ENCODE measurements around the gene CCDC30. TPM values are rescaled to one million over a fixed set of nuclear protein-coding genes. Genes with fewer than 3 reads are reported as not detected.

CCDC30 gene
- total and polyA plus RNA-seq, 2 donors, result 1.5 to 7.2 TPM

GRCh38 chr1:42430286-42431135, 32.6 kb upstream of the CCDC30 start:
- Histone ChIP-seq H3K4me1 (ENCODE audit: insufficient read depth) (no peaks in the 10 kb centered on the region), H3K27ac (ENCODE audit: low read depth) (no peak overlapping the region), H3K4me3 (ENCODE audit: low read depth, low read length) (no peak overlapping the region), H3K36me3 (ENCODE audit: insufficient read depth) (no peaks in the 10 kb centered on the region)
- 84% methylated on average over 3 of the region's 3 CpGs for WGBS
- DNase-seq (ENCODE audit: extremely low spot score), result no peak

- no peak overlapping the region for H3K27ac ChIP-seq (ENCODE audit: low read depth)
- no peak overlapping the region for H3K4me3 ChIP-seq (ENCODE audit: low read depth, low read length)
- WGBS, result 87% methylated on average over 3 of the region's 3 CpGs
- no peaks in the 10 kb centered on the region for H3K4me1 ChIP-seq (ENCODE audit: insufficient read depth)
- no peaks in the 10 kb centered on the region for H3K36me3 ChIP-seq (ENCODE audit: insufficient read depth)
- DNase-seq (ENCODE audit: extremely low spot score), result no peak
These were observed 31.6 kb upstream of the CCDC30 start for GRCh38 chr1:42431514-42431913.

- H3K4me3 ChIP-seq (ENCODE audit: low read depth, low read length), result no peak overlapping the region
- H3K4me1 ChIP-seq (ENCODE audit: insufficient read depth), result no peaks in the 10 kb centered on the region
- no peak for DNase-seq (ENCODE audit: extremely low spot score)
- no peaks in the 10 kb centered on the region for H3K36me3 ChIP-seq (ENCODE audit: insufficient read depth)
- WGBS, result 88% methylated on average over 4 of the region's 4 CpGs
- no peak overlapping the region for H3K27ac ChIP-seq (ENCODE audit: low read depth)
These were observed 30.4 kb upstream of the CCDC30 start for GRCh38 chr1:42432714-42433113.

DNA sequence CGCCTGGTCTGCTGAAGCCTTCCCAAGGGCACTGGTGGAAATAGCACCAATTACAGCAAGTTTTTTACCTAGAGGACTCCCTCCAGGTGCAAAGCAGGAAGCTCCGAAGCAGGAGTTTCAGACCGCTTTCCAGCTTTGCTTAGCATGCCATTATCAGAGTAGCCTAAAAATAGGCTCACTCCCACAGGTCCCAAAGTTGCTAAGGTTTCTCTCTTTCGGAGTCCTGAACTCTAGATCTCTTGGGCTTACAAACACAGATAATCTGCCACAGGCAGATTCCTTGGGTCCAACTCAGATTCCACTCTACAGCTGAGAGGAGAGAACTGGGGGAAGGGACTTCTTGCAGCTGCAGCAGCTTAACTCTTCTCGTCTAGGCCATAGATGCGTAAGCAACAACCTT, 29.7 kb upstream of the CCDC30 start:
- 72% methylated on average over 6 of the region's 6 CpGs for WGBS
- no peak overlapping the region for H3K4me3 ChIP-seq (ENCODE audit: low read depth, low read length)
- no peak for DNase-seq (ENCODE audit: extremely low spot score)
- no peak overlapping the region for H3K27ac ChIP-seq (ENCODE audit: low read depth)
- no peaks in the 10 kb centered on the region for H3K4me1 ChIP-seq (ENCODE audit: insufficient read depth)
- H3K36me3 ChIP-seq (ENCODE audit: insufficient read depth), result no peaks in the 10 kb centered on the region

DNA sequence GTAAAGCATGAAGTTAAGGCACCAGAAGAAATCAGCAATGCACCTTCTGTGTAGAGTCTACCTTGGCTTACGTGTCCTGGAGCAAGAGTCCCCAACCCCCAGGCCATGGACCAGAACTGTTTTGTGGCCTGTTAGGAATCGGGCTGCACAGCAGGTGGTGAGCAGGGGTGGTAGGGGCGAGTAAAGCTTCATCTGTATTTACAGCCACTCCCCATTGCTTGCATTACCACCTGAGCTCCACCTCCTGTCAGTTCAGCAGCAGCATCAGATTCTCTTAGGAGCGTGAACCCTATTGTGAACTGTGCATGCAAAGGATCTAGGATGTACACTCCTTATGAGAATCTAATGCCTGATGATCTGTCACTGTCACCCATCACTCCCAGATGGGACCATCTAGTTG, 28.7 kb upstream of the CCDC30 start:
- H3K36me3 ChIP-seq (ENCODE audit: insufficient read depth), result no peaks in the 10 kb centered on the region
- H3K4me1 ChIP-seq (ENCODE audit: insufficient read depth), result no peaks in the 10 kb centered on the region
- H3K4me3 ChIP-seq (ENCODE audit: low read depth, low read length), result no peak overlapping the region
- DNase-seq (ENCODE audit: extremely low spot score), result no peak
- WGBS, result 97% methylated on average over 4 of the region's 4 CpGs
- no peak overlapping the region for H3K27ac ChIP-seq (ENCODE audit: low read depth)

GRCh38 chr1:42439940-42440339, 23.1 kb upstream of the CCDC30 start:
- no peak overlapping the region for H3K27ac ChIP-seq (ENCODE audit: low read depth)
- no peaks in the 10 kb centered on the region for H3K4me1 ChIP-seq (ENCODE audit: insufficient read depth)
- H3K4me3 ChIP-seq (ENCODE audit: low read depth, low read length), result no peak overlapping the region
- H3K36me3 ChIP-seq (ENCODE audit: insufficient read depth), result no peaks in the 10 kb centered on the region
- no peak for DNase-seq (ENCODE audit: extremely low spot score)
- WGBS, result 68% methylated on average over 2 of the region's 2 CpGs

DNA sequence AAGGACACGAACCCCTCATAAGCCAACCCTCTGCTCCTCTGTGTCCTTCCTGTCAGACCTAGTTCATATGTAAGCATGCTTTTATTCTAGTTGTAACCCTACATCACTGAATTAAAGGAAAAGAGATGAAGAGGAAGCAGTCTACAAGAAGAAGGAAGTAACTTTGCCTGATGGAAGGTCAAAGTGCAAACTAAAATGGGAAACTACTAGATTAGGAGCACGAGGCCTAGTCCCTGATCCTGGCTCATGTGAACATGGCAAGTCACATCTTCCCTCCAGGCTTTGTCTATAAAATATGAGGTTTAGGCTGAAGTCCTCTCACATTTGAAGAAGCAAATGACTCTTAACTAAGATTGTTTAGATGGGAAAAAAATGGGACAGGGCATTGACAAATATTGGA, 20.4 kb upstream of the CCDC30 start:
- no peak for DNase-seq (ENCODE audit: extremely low spot score)
- 25% methylated on average over 2 of the region's 2 CpGs for WGBS
- no peak overlapping the region for H3K4me3 ChIP-seq (ENCODE audit: low read depth, low read length)
- H3K4me1 ChIP-seq (ENCODE audit: insufficient read depth), result no peaks in the 10 kb centered on the region
- H3K36me3 ChIP-seq (ENCODE audit: insufficient read depth), result no peaks in the 10 kb centered on the region
- H3K27ac ChIP-seq (ENCODE audit: low read depth), result no peak overlapping the region

- no peak for DNase-seq (ENCODE audit: extremely low spot score)
- no peak overlapping the region for H3K4me3 ChIP-seq (ENCODE audit: low read depth, low read length)
- H3K36me3 ChIP-seq (ENCODE audit: insufficient read depth), result no peaks in the 10 kb centered on the region
- no peaks in the 10 kb centered on the region for H3K4me1 ChIP-seq (ENCODE audit: insufficient read depth)
- no peak overlapping the region for H3K27ac ChIP-seq (ENCODE audit: low read depth)
These were observed 13.8 kb upstream of the CCDC30 start for GRCh38 chr1:42449256-42449655.

GRCh38 chr1:42450061-42450460, 13.0 kb upstream of the CCDC30 start:
- H3K4me3 ChIP-seq (ENCODE audit: low read depth, low read length), result no peak overlapping the region
- H3K27ac ChIP-seq (ENCODE audit: low read depth), result no peak overlapping the region
- no peaks in the 10 kb centered on the region for H3K36me3 ChIP-seq (ENCODE audit: insufficient read depth)
- DNase-seq (ENCODE audit: extremely low spot score), result no peak
- no peaks in the 10 kb centered on the region for H3K4me1 ChIP-seq (ENCODE audit: insufficient read depth)
- 33% methylated on average over 1 of the region's 1 CpG for WGBS

DNA sequence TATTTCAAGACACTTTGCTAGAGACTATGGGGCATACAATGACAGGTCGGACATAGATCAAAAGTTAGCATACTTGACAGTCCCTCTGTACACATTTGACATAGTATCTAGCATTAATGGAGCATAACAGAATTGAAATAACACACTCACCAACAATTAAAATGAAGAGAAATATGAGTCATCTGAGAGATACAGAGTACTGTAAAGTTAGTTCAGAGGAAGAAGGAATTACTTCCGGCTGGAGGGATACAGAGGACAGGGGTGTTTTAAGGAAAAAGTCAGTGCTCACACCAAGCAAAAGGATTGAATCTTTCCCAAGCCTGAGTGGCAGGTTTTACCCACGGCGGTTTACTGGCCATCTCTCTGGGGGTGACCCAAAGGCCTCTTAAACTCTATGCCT, 9.7 kb upstream of the CCDC30 start:
- H3K4me3 ChIP-seq (ENCODE audit: low read depth, low read length), result no peak overlapping the region

GRCh38 chr1:42454403-42454802, 8.7 kb upstream of the CCDC30 start:
- DNase-seq (ENCODE audit: extremely low spot score), result no peak

More for the DNA sequence above, 9.7 kb upstream of the CCDC30 start:
- Histone ChIP-seq H3K27ac (ENCODE audit: low read depth) (no peak overlapping the region), H3K4me1 (ENCODE audit: insufficient read depth) (no peaks in the 10 kb centered on the region), H3K36me3 (ENCODE audit: insufficient read depth) (no peaks in the 10 kb centered on the region)
- WGBS, result 83% methylated on average over 4 of the region's 4 CpGs
- no peak for DNase-seq (ENCODE audit: extremely low spot score)

GRCh38 chr1:42456010-42456753, 6.9 kb upstream of the CCDC30 start, which contains the start of the genes PPCS and ZMYND12:
Gene PPCS, plus strand, starts transcription at chr1:42456543. Its CDS starts 23 bp downstream, at chr1:42456566.
Gene ZMYND12, minus strand, starts transcription at chr1:42456022. Its CDS starts 25 bp downstream, at chr1:42455997.
- peak; percentile 78 for DNase-seq (ENCODE audit: extremely low spot score)
- Histone ChIP-seq H3K27ac (ENCODE audit: low read depth) (peak within 1 kb of the TSS; percentile 82), H3K36me3 (ENCODE audit: insufficient read depth) (no peaks in the 10 kb centered on the region), H3K4me3 (ENCODE audit: low read depth, low read length) (peak within 1 kb of the TSS; percentile 70), H3K4me1 (ENCODE audit: insufficient read depth) (no peaks in the 10 kb centered on the region)
- under 1% methylated on average over 66 of the region's 66 CpGs for WGBS

More at GRCh38 chr1:42454403-42454802, 8.7 kb upstream of the CCDC30 start:
- Histone ChIP-seq H3K4me3 (ENCODE audit: low read depth, low read length) (no peak overlapping the region), H3K27ac (ENCODE audit: low read depth) (no peak overlapping the region), H3K4me1 (ENCODE audit: insufficient read depth) (no peaks in the 10 kb centered on the region), H3K36me3 (ENCODE audit: insufficient read depth) (no peaks in the 10 kb centered on the region)
- 94% methylated on average over 5 of the region's 5 CpGs for WGBS

DNA sequence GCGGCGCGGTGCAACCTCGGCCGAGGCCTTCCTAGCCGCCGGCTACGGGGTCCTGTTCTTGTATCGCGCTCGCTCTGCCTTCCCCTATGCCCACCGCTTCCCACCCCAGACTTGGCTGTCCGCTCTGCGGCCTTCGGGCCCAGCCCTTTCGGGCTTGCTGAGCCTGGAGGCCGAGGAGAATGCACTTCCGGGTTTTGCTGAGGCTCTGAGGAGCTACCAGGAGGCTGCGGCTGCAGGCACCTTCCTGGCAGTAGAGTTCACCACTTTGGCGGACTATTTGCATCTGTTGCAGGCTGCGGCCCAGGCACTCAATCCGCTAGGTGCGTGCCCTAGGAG, 6.4 kb upstream of the CCDC30 start:
- Histone ChIP-seq H3K36me3 (ENCODE audit: insufficient read depth) (no peaks in the 10 kb centered on the region), H3K4me1 (ENCODE audit: insufficient read depth) (no peaks in the 10 kb centered on the region), H3K27ac (ENCODE audit: low read depth) (peak overlapping the region; percentile 82), H3K4me3 (ENCODE audit: low read depth, low read length) (peak overlapping the region; percentile 70)
- under 1% methylated on average over 23 of the region's 23 CpGs for WGBS
- no peak for DNase-seq (ENCODE audit: extremely low spot score)

DNA sequence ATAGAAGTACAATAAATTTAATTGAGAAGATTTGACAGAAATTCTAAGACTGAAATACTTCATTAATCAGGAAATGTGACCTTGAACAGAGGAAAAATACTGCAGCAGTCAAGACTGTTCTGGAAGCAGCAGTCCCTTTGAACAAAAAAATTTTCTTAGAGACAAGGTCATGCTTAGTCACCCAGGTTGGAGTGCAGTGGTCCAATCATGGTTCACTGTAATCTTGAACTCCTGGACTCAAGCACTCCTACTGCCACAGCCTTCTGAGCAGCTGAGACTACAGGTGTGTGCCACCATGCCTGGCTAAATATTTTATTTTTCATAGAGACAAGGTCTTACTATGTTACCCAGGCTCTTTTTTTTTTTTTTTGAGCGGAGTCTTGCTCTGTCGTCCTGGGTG, 1.9 kb upstream of the CCDC30 start:
- no peak for DNase-seq (ENCODE audit: extremely low spot score)
- H3K36me3 ChIP-seq (ENCODE audit: insufficient read depth), result no peaks in the 10 kb centered on the region
- 81% methylated on average over 2 of the region's 2 CpGs for WGBS
- no peak overlapping the region for H3K4me3 ChIP-seq (ENCODE audit: low read depth, low read length)
- H3K4me1 ChIP-seq (ENCODE audit: insufficient read depth), result peaks cover 1% of the 10 kb centered on the region
- no peak overlapping the region for H3K27ac ChIP-seq (ENCODE audit: low read depth)

All from urinary bladder (tissue), 4 donors.